NCI-H460 (cell line): ENCODE measurements around the gene ZNRF3. TPM values are rescaled to one million over a fixed set of nuclear protein-coding genes. Genes with fewer than 3 reads are reported as not detected.
"Not testable (repeated sequence)": the region's sequence is repeated elsewhere in the genome, so short reads cannot be mapped to it uniquely, and the experiment has no call there.

Source experiments
- DNase-seq: peaks from one replicate; pipeline ENCODE4 v3.0.0-alpha.2; 2016; ENCODE audit warnings: low read depth; ENCODE audit errors: extremely low read depth
- polyA plus RNA-seq: library from polyadenylated mRNA; depleted of rRNA; stranded (reverse); fragments of >200 nt; gene quantifications from 2 replicates; pipeline ENCODE4 v1.2.3, GENCODE V29; 2014; cell fraction: nucleus; rRNA removed
- total RNA-seq: library from RNA; depleted of rRNA; stranded (reverse); fragments of >200 nt; shearing (Covaris generic); gene quantifications from 2 replicates; pipeline ENCODE4 v1.2.3, GENCODE V29; 2014; rRNA removed

ZNRF3 gene
- total RNA-seq = 2.8 and 4.5 TPM in 2 replicates
- polyA plus RNA-seq = 3.9 and 4.0 TPM in 2 replicates

GRCh38 chr22:28882878-28883656, at the start of gene ZNRF3:
Gene ZNRF3 (plus strand): TSS chr22:28883572. CDS start chr22:28883767, 195 bp downstream.
- DNase-seq = peak; percentile 84

- no peak for DNase-seq
Observed at GRCh38 chr22:28835630-28836189, 47.7 kb upstream of the ZNRF3 start.

GRCh38 chr22:28837640-28838039, 45.7 kb upstream of the ZNRF3 start:
- DNase-seq = no peak

- no peak for DNase-seq
Observed at GRCh38 chr22:28838971-28839370, 44.4 kb upstream of the ZNRF3 start.

GRCh38 chr22:28841111-28841510, 42.3 kb upstream of the ZNRF3 start:
- no peak for DNase-seq

GRCh38 chr22:28843633-28844032, 39.7 kb upstream of the ZNRF3 start:
- no peak for DNase-seq

GRCh38 chr22:28844277-28844676, 39.1 kb upstream of the ZNRF3 start:
- not testable (repeated sequence) for DNase-seq

- no peak for DNase-seq
Observed at GRCh38 chr22:28846994-28847393, 36.4 kb upstream of the ZNRF3 start.

GRCh38 chr22:28855355-28856094, 27.8 kb upstream of the ZNRF3 start:
- peak; percentile 31 for DNase-seq

GRCh38 chr22:28856095-28856455, 27.3 kb upstream of the ZNRF3 start:
- DNase-seq = no peak

GRCh38 chr22:28857288-28857687, 26.1 kb upstream of the ZNRF3 start:
- DNase-seq = no peak

GRCh38 chr22:28864878-28865596, 18.3 kb upstream of the ZNRF3 start:
- DNase-seq = no peak

- no peak for DNase-seq
Observed at GRCh38 chr22:28867191-28867590, 16.2 kb upstream of the ZNRF3 start.

- DNase-seq = not testable (repeated sequence)
Observed at GRCh38 chr22:28868389-28868788, 15.0 kb upstream of the ZNRF3 start.

- no peak for DNase-seq
Observed at GRCh38 chr22:28869736-28870135, 13.6 kb upstream of the ZNRF3 start.

- no peak for DNase-seq
Observed at GRCh38 chr22:28873183-28873963, 10.0 kb upstream of the ZNRF3 start.

- no peak for DNase-seq
Observed at GRCh38 chr22:28874061-28874460, 9.3 kb upstream of the ZNRF3 start.

- no peak for DNase-seq
Observed at GRCh38 chr22:28874811-28875320, 8.5 kb upstream of the ZNRF3 start.

- no peak for DNase-seq
Observed at GRCh38 chr22:28882545-28882877, 861 bp upstream of the ZNRF3 start.

GRCh38 chr22:28883657-28883916, 215 bp downstream of the ZNRF3 start:
- DNase-seq = no peak
